K562 (cell line): ENCODE results near the gene CHAF1A. TPM values are rescaled to one million over a fixed set of nuclear protein-coding genes. Genes with fewer than 3 reads are reported as not detected.

Experiments used
- CREB1 ChIP-seq, 2 experiments: sonication (generic) in 1 of 2; formaldehyde crosslinking in 1 of 2; IDR thresholded peaks; 2 replicates each; pipeline versions ENCODE4 v1.6.1 to v1.8.0; 2012 to 2022; ENCODE audit warnings: inconsistent platforms in 1 of 2, mild to moderate bottlenecking in 1 of 2, missing genetic modification reagents in 1 of 2, moderate library complexity in 1 of 2
- CREB3L1 ChIP-seq: fragments of 450-650 bp; IDR thresholded peaks from 2 replicates; pipeline ENCODE4 v1.6.1; 2014; ENCODE audit warnings: low read depth, mild to moderate bottlenecking, moderate library complexity, borderline replicate concordance
- GABPB1 ChIP-seq: sonication (generic); formaldehyde crosslinking; IDR thresholded peaks from 2 replicates; pipeline ENCODE4 v1.8.0; 2022; ENCODE audit warnings: mild to moderate bottlenecking, missing genetic modification reagents
- HDAC2 ChIP-seq: fragments of 450-650 bp; IDR thresholded peaks from 2 replicates; pipeline ENCODE4 v1.6.1; 2016; ENCODE audit warnings: mild to moderate bottlenecking
- KAT7 ChIP-seq: sonication (generic); formaldehyde crosslinking; IDR thresholded peaks from 2 replicates; pipeline ENCODE4 v1.8.0; 2022; ENCODE audit warnings: missing genetic modification reagents, mild to moderate bottlenecking, borderline replicate concordance
- NR2C2 ChIP-seq, 2 experiments: fragments of 200-800 bp in 1 of 2; sonication (Bioruptor generic) in 1 of 2; sonication (generic) in 1 of 2; formaldehyde crosslinking in 1 of 2; IDR thresholded peaks; 2 replicates each; pipeline versions ENCODE4 v1.6.1 to v1.8.0; 2016 to 2022; ENCODE audit warnings: mild to moderate bottlenecking in 1 of 2, missing compliant biosample characterization in 1 of 2, missing genetic modification characterization in 1 of 2, missing genetic modification reagents in 1 of 2
- NRF1 ChIP-seq, 2 experiments: fragments of 450-650 bp; IDR thresholded peaks in 1 of 2; conservative IDR thresholded peaks in 1 of 2; 2 replicates each; pipeline ENCODE4 v1.6.1; 2014; ENCODE audit warnings: mild to moderate bottlenecking in 2 of 2
- RNF2 ChIP-seq: sonication (generic); IDR thresholded peaks from 2 replicates; pipeline ENCODE4 v1.6.1; 2016
- SAP30 ChIP-seq: fragments of 200-600 bp; sonication (generic); IDR thresholded peaks from 2 replicates; pipeline ENCODE4 v1.6.1; 2012; ENCODE audit warnings: borderline replicate concordance, low read depth, mild to moderate bottlenecking, moderate library complexity, low read length, control low read depth, inconsistent platforms; ENCODE audit not compliant: insufficient read depth, poor library complexity, severe bottlenecking
- SMAD2 ChIP-seq: fragments of 150-350 bp; IDR thresholded peaks from 2 replicates; pipeline ENCODE4 v1.6.1; 2014; ENCODE audit warnings: low read depth, mild to moderate bottlenecking, low read length
- ZBTB1 ChIP-seq: sonication (generic); formaldehyde crosslinking; IDR thresholded peaks from 2 replicates; pipeline ENCODE4 v1.8.1; 2023; ENCODE audit warnings: missing genetic modification reagents, low read depth, mild to moderate bottlenecking, borderline replicate concordance
- ZC3H11A ChIP-seq: IDR thresholded peaks from 2 replicates; pipeline ENCODE4 v1.6.1; 2012; ENCODE audit warnings: low read depth, low read length, improper control_type of control experiment
- ZFX ChIP-seq: sonication (generic); formaldehyde crosslinking; IDR thresholded peaks from 2 replicates; pipeline ENCODE4 v1.8.0; 2022; ENCODE audit warnings: mild to moderate bottlenecking, missing genetic modification reagents, moderate library complexity
- ZKSCAN1 ChIP-seq: fragments of 150-350 bp; IDR thresholded peaks from 2 replicates; pipeline ENCODE4 v1.6.1; 2016; ENCODE audit warnings: low read depth, low read length
- ZNF24 ChIP-seq: fragments of 450-650 bp; IDR thresholded peaks from 2 replicates; pipeline ENCODE4 v1.6.1; 2016
- ZNF512 ChIP-seq: IDR thresholded peaks from 2 replicates; pipeline ENCODE4 v1.6.1; 2016; ENCODE audit warnings: missing genetic modification characterization, missing compliant biosample characterization
- polyA plus RNA-seq, 8 experiments: library from polyadenylated mRNA; depleted of rRNA in 4 of 8; stranded (reverse) in 5 of 8; unstranded in 3 of 8; fragments of >200 nt; fragmentation: Nextera tagmentation in 2 of 8; fragmentation: Illumina TruSeq in 1 of 8; extraction: Ambion mirVana in 2 of 8; extraction: Trizol in 1 of 8; gene quantifications; 2 replicates each; pipeline versions ENCODE4 v1.2.1 to v1.2.3, GENCODE V29; 2011 to 2014; ENCODE audit warnings: inconsistent platforms in 1 of 8, missing spikeins in 1 of 8
- total RNA-seq, 7 experiments: library from RNA; depleted of rRNA in 6 of 7; stranded (reverse); fragments of >200 nt in 6 of 7; fragmentation: Illumina TruSeq in 2 of 7; extraction: Trizol in 2 of 7; gene quantifications; 2 replicates each; pipeline versions ENCODE4 v1.2.1 to v1.2.3, GENCODE V29; 2011 to 2021; ENCODE audit warnings: low replicate concordance in 1 of 7
- TF ChIP-seq, protein P1 (sequence below): sonication (generic); formaldehyde crosslinking; IDR thresholded peaks from 2 replicates; pipeline ENCODE4 v1.8.0; 2022; ENCODE audit warnings: mild to moderate bottlenecking, missing genetic modification reagents
- TF ChIP-seq, protein P2 (sequence below): sonication (generic); formaldehyde crosslinking; IDR thresholded peaks from 2 replicates; pipeline ENCODE4 v1.8.0; 2022; ENCODE audit warnings: mild to moderate bottlenecking, low read depth, missing genetic modification reagents
- TF ChIP-seq, protein P3 (sequence below): sonication (generic); formaldehyde crosslinking; IDR thresholded peaks from 2 replicates; pipeline ENCODE4 v1.8.0; 2022; ENCODE audit warnings: missing genetic modification reagents, mild to moderate bottlenecking, moderate library complexity, borderline replicate concordance

Gene CHAF1A
- total and polyA plus RNA-seq, 9 of the 15 experiments (the other 6 are each of a cell fraction or from before 2014, with no cell fraction given), result 1.6 to 86.9 (median 45.2) TPM

GRCh38 chr19:4403005-4403761 lies 743 bp downstream of the CHAF1A start (continued):
- TF ChIP-seq, protein P1, sequence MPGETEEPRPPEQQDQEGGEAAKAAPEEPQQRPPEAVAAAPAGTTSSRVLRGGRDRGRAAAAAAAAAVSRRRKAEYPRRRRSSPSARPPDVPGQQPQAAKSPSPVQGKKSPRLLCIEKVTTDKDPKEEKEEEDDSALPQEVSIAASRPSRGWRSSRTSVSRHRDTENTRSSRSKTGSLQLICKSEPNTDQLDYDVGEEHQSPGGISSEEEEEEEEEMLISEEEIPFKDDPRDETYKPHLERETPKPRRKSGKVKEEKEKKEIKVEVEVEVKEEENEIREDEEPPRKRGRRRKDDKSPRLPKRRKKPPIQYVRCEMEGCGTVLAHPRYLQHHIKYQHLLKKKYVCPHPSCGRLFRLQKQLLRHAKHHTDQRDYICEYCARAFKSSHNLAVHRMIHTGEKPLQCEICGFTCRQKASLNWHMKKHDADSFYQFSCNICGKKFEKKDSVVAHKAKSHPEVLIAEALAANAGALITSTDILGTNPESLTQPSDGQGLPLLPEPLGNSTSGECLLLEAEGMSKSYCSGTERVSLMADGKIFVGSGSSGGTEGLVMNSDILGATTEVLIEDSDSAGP (CRISPR knock-in tag), result 0 out of 2 replicates have a peak, but pooled peaks have one; percentile 18
- TF ChIP-seq, protein P2, sequence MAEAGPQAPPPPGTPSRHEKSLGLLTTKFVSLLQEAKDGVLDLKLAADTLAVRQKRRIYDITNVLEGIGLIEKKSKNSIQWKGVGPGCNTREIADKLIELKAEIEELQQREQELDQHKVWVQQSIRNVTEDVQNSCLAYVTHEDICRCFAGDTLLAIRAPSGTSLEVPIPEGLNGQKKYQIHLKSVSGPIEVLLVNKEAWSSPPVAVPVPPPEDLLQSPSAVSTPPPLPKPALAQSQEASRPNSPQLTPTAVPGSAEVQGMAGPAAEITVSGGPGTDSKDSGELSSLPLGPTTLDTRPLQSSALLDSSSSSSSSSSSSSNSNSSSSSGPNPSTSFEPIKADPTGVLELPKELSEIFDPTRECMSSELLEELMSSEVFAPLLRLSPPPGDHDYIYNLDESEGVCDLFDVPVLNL (CRISPR knock-in tag), result 0 out of 2 replicates have a peak, but pooled peaks have one; percentile 37
- peak; percentile 52 for TF ChIP-seq ZFX (CRISPR knock-in tag)
- peak; percentile 98 for TF ChIP-seq ZNF24
- TF ChIP-seq NR2C2 (CRISPR knock-in tag; IDR thresholded peaks at IDR 0.05), result 0 out of 2 replicates have a peak, but pooled peaks have one; percentile 37
- no peak for TF ChIP-seq NR2C2 (tag; IDR thresholded peaks at IDR 0.05)
- peak; percentile 54; the same call in 1 of the 2 replicates for TF ChIP-seq ZBTB1 (CRISPR knock-in tag)
- no peak for TF ChIP-seq RNF2
- TF ChIP-seq SMAD2, result no peak
- no peak for TF ChIP-seq ZC3H11A
- peak; percentile 98 for TF ChIP-seq ZKSCAN1
- TF ChIP-seq CREB3L1, result no peak
- no peak for TF ChIP-seq NRF1 (conservative IDR thresholded peaks at IDR 0.05 in 1 of 2, IDR thresholded peaks at IDR 0.05 in 1 of 2)
- TF ChIP-seq SAP30, result peak; percentile 3
- TF ChIP-seq CREB1 (IDR thresholded peaks at IDR 0.05), result no peak
- peak; percentile 35; the same call in 1 of the 2 replicates for TF ChIP-seq CREB1 (CRISPR knock-in tag; IDR thresholded peaks at IDR 0.05)
- no peak for TF ChIP-seq ZNF512 (tag)
- TF ChIP-seq GABPB1 (CRISPR knock-in tag), result peak; percentile 15; the same call in 1 of the 2 replicates
- TF ChIP-seq KAT7 (CRISPR knock-in tag), result peak; percentile 78
- 0 out of 2 replicates have a peak, but pooled peaks have one; percentile 38 for TF ChIP-seq HDAC2
- TF ChIP-seq, protein P3, sequence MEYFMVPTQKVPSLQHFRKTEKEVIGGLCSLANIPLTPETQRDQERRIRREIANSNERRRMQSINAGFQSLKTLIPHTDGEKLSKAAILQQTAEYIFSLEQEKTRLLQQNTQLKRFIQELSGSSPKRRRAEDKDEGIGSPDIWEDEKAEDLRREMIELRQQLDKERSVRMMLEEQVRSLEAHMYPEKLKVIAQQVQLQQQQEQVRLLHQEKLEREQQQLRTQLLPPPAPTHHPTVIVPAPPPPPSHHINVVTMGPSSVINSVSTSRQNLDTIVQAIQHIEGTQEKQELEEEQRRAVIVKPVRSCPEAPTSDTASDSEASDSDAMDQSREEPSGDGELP (CRISPR knock-in tag), result 0 out of 2 replicates have a peak, but pooled peaks have one; percentile 13
